Measurements from ENCODE around the gene CSTF1.
"Not testable (repeated sequence)": the region's sequence is repeated elsewhere in the genome, so short reads cannot be mapped to it uniquely, and the experiment has no call there.

The CSTF1 gene

DNA sequence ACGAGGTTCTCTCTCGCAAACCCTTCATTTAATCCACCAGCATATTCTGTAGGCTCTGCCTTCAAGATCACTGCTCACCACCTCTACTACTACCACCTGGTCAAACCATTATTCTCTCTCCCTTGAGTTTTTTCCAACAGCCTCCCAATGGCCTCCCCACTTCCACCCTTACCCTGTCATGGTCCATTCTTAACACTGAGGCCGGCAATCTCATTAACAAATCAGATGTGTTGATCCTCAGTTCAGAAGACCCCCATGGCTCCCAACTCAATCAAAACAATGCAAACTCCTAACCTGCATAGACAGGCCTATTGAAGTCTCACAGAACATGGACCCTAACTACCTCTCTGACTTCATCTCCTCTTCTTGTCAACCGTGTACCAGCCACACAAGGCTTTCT lies 2.6 kb upstream of the CSTF1 start:
- DNase-seq (ENCODE audit: low read depth) = no peak
- TF ChIP-seq, protein P1, sequence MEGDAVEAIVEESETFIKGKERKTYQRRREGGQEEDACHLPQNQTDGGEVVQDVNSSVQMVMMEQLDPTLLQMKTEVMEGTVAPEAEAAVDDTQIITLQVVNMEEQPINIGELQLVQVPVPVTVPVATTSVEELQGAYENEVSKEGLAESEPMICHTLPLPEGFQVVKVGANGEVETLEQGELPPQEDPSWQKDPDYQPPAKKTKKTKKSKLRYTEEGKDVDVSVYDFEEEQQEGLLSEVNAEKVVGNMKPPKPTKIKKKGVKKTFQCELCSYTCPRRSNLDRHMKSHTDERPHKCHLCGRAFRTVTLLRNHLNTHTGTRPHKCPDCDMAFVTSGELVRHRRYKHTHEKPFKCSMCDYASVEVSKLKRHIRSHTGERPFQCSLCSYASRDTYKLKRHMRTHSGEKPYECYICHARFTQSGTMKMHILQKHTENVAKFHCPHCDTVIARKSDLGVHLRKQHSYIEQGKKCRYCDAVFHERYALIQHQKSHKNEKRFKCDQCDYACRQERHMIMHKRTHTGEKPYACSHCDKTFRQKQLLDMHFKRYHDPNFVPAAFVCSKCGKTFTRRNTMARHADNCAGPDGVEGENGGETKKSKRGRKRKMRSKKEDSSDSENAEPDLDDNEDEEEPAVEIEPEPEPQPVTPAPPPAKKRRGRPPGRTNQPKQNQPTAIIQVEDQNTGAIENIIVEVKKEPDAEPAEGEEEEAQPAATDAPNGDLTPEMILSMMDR (IDR thresholded peaks at IDR 0.05; ENCODE audit: insufficient read depth, low read depth, low read length, missing control alignments) = no peak
- no peak overlapping the region for H3K4me3 ChIP-seq (ENCODE audit: low read depth, low read length)

DNA sequence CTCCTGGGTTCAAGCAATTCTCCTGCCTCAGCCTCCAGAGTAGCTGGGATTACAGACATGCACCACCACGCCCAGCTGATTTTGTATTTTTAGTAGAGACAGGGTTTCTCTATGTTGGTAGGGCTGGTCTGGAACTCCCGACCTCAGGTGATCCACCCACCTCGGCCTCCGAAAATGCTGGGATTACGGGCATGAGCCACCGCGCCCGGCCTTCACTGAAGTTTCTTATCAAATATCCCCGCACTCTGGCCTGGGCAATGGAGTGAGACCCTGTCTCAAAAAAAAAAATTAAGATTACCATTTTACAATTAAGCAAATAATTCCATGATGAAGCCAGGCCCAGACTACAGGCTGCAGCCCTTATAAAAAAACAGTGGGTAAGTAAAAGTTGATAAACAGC lies 2.0 kb upstream of the CSTF1 start:
- H3K4me3 ChIP-seq (ENCODE audit: low read depth, low read length) = peak overlapping the region; percentile 94
- not testable (repeated sequence) for DNase-seq (ENCODE audit: low read depth)

DNA sequence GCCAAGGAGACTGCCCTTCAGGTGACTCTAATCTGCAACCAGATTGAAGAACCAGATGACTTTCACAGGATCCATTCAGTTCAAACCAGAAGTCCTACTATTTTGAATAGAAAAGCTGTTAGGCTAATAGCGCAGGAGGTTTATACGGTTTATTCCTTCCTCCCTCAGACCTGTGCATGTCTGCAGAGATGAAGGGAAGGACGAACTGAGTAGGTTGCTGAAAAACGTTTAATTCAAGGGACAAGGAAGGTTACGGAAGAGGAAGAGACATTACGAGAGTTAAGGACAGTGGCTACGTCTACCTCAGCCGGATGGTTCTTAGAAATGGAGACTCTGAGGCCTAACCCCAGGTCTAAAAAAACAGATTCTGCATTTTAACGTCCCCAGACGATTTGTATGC lies 1.4 kb upstream of the CSTF1 start:
- TF ChIP-seq, protein P1 (IDR thresholded peaks at IDR 0.05; ENCODE audit: insufficient read depth, low read depth, low read length, missing control alignments) = no peak
- peak; percentile 34 for DNase-seq (ENCODE audit: low read depth)
- H3K4me3 ChIP-seq (ENCODE audit: low read depth, low read length) = peak overlapping the region; percentile 94

DNA sequence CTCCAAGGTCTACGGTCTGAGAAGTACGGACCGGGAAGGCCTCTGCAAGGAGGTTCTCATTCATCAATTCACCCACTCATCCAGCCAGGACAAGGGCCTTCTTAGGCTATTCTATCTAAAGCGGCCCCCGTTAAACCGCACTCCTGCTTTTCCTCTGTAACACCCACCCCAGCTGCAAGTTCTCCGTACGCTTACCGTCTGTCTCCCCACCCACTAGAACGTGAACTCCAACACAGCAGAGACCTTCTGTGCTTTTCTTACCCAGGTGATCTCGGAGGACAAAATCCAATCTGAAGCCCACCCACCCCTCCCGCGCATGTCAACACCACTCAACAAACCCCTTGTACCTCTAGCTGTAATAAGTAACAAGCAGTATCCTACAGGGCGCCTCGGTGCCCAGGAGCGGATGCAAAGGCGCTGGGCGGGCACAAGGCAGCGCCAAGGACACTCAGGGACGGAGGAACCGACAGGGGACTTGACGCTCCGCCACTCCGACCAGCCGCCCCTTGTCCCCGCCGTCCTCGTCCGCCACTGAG lies 781 bp upstream of the CSTF1 start:
- H3K4me3 ChIP-seq (ENCODE audit: low read depth, low read length) = peak overlapping the region; percentile 94
- TF ChIP-seq, protein P1 (IDR thresholded peaks at IDR 0.05; ENCODE audit: insufficient read depth, low read depth, low read length, missing control alignments) = no peak
- DNase-seq (ENCODE audit: low read depth) = no peak

DNA sequence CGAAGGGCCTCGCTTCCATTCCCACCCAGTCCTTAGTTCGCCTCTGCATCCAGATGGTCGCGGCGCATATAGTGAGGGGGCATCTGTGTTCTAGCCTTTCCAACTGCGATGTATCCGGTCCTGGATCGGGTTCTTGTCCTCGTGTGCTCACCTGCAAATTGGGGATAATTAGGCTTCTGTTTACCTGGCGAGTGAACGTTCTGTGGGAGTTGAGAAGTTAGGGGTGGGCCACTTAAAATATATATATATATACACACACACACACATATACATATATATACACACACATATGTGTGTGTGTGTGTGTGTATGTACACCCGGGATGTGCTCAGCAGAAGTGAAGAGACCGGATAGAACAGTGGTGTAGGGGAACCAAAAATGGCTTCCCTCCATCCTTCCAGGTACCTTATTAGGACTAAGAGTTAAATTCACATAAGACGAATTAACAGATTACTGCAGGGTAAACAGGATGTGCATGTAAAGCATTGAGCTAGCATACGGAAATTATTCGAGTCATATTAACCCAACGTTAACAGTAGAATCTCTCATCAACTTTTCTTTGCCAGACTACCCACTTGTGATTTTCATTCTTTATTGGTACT lies 537 bp downstream of the CSTF1 start:
- H3K4me3 ChIP-seq (ENCODE audit: low read depth, low read length) = peak overlapping the region; percentile 94
- TF ChIP-seq, protein P1 (IDR thresholded peaks at IDR 0.05; ENCODE audit: insufficient read depth, low read depth, low read length, missing control alignments) = no peak
- peak; percentile 42 for DNase-seq (ENCODE audit: low read depth)

DNA sequence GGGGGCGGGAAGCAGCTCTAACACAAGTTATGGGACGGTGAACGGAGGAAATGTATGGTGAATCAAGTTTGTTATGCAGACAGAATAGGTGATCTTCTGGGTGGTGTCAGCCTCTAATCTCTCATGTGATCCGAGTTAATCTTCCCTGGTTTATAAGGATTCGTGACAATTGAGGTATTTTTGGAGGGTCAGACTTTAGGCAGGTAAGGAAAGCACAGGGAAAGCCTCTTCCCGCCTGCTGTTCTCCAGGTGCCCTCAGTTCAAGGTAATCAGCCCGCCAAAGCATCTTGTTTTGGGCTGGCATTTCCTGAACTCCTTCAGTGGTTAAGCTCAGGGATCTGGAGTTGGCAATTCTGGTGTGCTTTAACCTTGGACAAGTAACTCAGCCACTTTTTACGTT lies 1.2 kb downstream of the CSTF1 start:
- no peak for DNase-seq (ENCODE audit: low read depth)
- TF ChIP-seq, protein P1 (IDR thresholded peaks at IDR 0.05; ENCODE audit: insufficient read depth, low read depth, low read length, missing control alignments) = no peak
- H3K4me3 ChIP-seq (ENCODE audit: low read depth, low read length) = peak overlapping the region; percentile 94

DNA sequence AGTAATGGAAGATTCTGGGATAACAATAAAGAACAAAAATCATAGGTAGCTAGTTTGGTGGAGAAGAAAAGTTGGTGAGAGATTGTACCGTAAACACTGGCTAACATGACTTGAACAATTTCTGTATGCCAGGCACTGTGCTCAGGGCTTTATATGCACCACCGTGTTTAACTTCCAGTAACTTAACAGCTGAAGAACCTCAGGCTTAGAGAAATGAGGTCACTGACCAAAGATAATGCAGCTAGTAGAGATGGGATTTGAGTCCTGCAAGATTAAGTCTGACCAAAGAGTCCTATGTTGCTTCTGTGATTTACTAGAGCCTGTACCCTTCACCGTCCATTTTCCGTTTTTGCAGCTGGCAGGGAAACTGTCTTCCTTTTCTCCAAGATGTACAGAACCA lies 2.7 kb downstream of the CSTF1 start:
- no peak for DNase-seq (ENCODE audit: low read depth)
- TF ChIP-seq, protein P1 (IDR thresholded peaks at IDR 0.05; ENCODE audit: insufficient read depth, low read depth, low read length, missing control alignments) = no peak

More for the DNA sequence above, 2.7 kb downstream of the CSTF1 start:
- H3K4me3 ChIP-seq (ENCODE audit: low read depth, low read length) = no peak overlapping the region

Data from GM12865 (cell line).